K562 (cell line): Measurements from ENCODE around the gene GLYATL3. TPM values are rescaled to one million over a fixed set of nuclear protein-coding genes. Genes with fewer than 3 reads are reported as not detected.

ENCODE experiments used
- CHD1 ChIP-seq: fragments of 200-600 bp; sonication (generic); IDR thresholded peaks from one replicate; pipeline ENCODE4 v1.6.1; 2012; ENCODE audit warnings: mild to moderate bottlenecking, moderate library complexity, low read length, inconsistent platforms
- FOXM1 ChIP-seq, 2 experiments: fragments of 450-650 bp in 1 of 2; sonication (generic) in 1 of 2; formaldehyde crosslinking in 1 of 2; IDR thresholded peaks; 2 replicates each; pipeline versions ENCODE4 v1.6.1 to v1.9.0; 2017 to 2022; ENCODE audit warnings: low read depth in 2 of 2, mild to moderate bottlenecking in 2 of 2, missing genetic modification reagents in 1 of 2, moderate library complexity in 1 of 2
- RUNX1 ChIP-seq: sonication (generic); IDR thresholded peaks from 2 replicates; pipeline ENCODE4 v1.6.1; 2016; ENCODE audit warnings: antibody characterized with exemption, low read depth
- SNIP1 ChIP-seq: fragments of 450-650 bp; IDR thresholded peaks from 2 replicates; pipeline ENCODE4 v1.7.1; 2017; ENCODE audit warnings: low read depth, mild to moderate bottlenecking
- ZBTB1 ChIP-seq: sonication (generic); formaldehyde crosslinking; IDR thresholded peaks from 2 replicates; pipeline ENCODE4 v1.8.1; 2023; ENCODE audit warnings: missing genetic modification reagents, low read depth, mild to moderate bottlenecking, borderline replicate concordance
- polyA plus RNA-seq, 8 experiments: library from polyadenylated mRNA; depleted of rRNA in 4 of 8; stranded (reverse) in 5 of 8; unstranded in 3 of 8; fragments of >200 nt; fragmentation: Nextera tagmentation in 2 of 8; fragmentation: Illumina TruSeq in 1 of 8; extraction: Ambion mirVana in 2 of 8; extraction: Trizol in 1 of 8; gene quantifications; 2 replicates each; pipeline versions ENCODE4 v1.2.1 to v1.2.3, GENCODE V29; 2011 to 2014; ENCODE audit warnings: inconsistent platforms in 1 of 8, missing spikeins in 1 of 8
- total RNA-seq, 7 experiments: library from RNA; depleted of rRNA in 6 of 7; stranded (reverse); fragments of >200 nt in 6 of 7; fragmentation: Illumina TruSeq in 2 of 7; extraction: Trizol in 2 of 7; gene quantifications; 2 replicates each; pipeline versions ENCODE4 v1.2.1 to v1.2.3, GENCODE V29; 2011 to 2021; ENCODE audit warnings: low replicate concordance in 1 of 7
- TF ChIP-seq, protein P1 (sequence below): fragments of 200-800 bp; sonication (Bioruptor generic); IDR thresholded peaks from 2 replicates; pipeline ENCODE4 v1.6.1; 2017; ENCODE audit warnings: missing genetic modification characterization, missing compliant biosample characterization
- TF ChIP-seq, protein P2 (sequence below): sonication (generic); formaldehyde crosslinking; IDR thresholded peaks from 2 replicates; pipeline ENCODE4 v1.8.0; 2022; ENCODE audit warnings: mild to moderate bottlenecking, missing genetic modification reagents, borderline replicate concordance

The GLYATL3 gene
- total and polyA plus RNA-seq, 9 of the 15 experiments (the other 6 are each of a cell fraction or from before 2014, with no cell fraction given): not detected

DNA sequence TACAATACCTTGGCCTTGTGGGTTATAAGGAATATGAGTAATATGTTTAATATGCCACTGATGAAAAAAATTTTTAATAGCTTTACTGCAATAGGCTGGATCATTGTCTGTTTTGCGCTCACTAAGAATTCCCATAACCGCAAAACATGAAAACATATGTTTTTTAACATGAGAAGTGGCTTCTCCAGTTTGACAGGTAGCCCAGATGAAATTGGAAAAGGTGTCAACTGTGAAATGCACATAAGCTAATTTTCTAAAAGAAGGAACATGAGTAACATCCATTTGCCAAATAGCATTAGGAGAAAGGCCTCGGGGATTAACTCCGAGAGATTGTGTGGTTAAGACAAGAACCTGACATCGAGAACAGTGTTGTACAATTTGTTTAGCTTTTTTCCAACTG is 4.9 kb downstream of the GLYATL3 start (continued):
- TF ChIP-seq, protein P1, sequence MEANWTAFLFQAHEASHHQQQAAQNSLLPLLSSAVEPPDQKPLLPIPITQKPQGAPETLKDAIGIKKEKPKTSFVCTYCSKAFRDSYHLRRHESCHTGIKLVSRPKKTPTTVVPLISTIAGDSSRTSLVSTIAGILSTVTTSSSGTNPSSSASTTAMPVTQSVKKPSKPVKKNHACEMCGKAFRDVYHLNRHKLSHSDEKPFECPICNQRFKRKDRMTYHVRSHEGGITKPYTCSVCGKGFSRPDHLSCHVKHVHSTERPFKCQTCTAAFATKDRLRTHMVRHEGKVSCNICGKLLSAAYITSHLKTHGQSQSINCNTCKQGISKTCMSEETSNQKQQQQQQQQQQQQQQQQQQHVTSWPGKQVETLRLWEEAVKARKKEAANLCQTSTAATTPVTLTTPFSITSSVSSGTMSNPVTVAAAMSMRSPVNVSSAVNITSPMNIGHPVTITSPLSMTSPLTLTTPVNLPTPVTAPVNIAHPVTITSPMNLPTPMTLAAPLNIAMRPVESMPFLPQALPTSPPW (CRISPR knock-in tag): no peak
- no peak for TF ChIP-seq RUNX1
- TF ChIP-seq CHD1: no peak
- TF ChIP-seq SNIP1: no peak
- TF ChIP-seq, protein P2, sequence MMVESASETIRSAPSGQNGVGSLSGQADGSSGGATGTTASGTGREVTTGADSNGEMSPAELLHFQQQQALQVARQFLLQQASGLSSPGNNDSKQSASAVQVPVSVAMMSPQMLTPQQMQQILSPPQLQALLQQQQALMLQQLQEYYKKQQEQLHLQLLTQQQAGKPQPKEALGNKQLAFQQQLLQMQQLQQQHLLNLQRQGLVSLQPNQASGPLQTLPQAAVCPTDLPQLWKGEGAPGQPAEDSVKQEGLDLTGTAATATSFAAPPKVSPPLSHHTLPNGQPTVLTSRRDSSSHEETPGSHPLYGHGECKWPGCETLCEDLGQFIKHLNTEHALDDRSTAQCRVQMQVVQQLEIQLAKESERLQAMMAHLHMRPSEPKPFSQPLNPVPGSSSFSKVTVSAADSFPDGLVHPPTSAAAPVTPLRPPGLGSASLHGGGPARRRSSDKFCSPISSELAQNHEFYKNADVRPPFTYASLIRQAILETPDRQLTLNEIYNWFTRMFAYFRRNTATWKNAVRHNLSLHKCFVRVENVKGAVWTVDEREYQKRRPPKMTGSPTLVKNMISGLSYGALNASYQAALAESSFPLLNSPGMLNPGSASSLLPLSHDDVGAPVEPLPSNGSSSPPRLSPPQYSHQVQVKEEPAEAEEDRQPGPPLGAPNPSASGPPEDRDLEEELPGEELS (CRISPR knock-in tag): no peak
- TF ChIP-seq ZBTB1 (CRISPR knock-in tag): no peak
- TF ChIP-seq FOXM1 (IDR thresholded peaks at IDR 0.05; ENCODE audit: low read depth): no peak
- TF ChIP-seq FOXM1 (CRISPR knock-in tag; IDR thresholded peaks at IDR 0.05; ENCODE audit: low read depth): no peak
